GM12891 (cell line): ENCODE measurements around the gene SLC43A1.

Source experiments
- PAX5 ChIP-seq: IDR thresholded peaks from 2 replicates; pipeline ENCODE4 v1.6.1; 2011; ENCODE audit warnings: low read length, moderate library complexity, mild to moderate bottlenecking; ENCODE audit not compliant: insufficient read depth, severe bottlenecking
- POLR2A ChIP-seq: IDR thresholded peaks from 2 replicates; pipeline ENCODE4 v1.6.1; 2011; ENCODE audit warnings: low read depth, low read length, control low read depth
- POLR2AphosphoS5 ChIP-seq: IDR thresholded peaks from 2 replicates; pipeline ENCODE4 v1.6.1; 2011; ENCODE audit warnings: low read depth, low read length, control low read depth
- SPI1 ChIP-seq: IDR thresholded peaks from 2 replicates; pipeline ENCODE4 v1.6.1; 2011; ENCODE audit warnings: low read depth, low read length, control low read depth
- TAF1 ChIP-seq: IDR thresholded peaks from 2 replicates; pipeline ENCODE4 v1.6.1; 2011; ENCODE audit warnings: low read depth, low read length, control low read depth

DNA sequence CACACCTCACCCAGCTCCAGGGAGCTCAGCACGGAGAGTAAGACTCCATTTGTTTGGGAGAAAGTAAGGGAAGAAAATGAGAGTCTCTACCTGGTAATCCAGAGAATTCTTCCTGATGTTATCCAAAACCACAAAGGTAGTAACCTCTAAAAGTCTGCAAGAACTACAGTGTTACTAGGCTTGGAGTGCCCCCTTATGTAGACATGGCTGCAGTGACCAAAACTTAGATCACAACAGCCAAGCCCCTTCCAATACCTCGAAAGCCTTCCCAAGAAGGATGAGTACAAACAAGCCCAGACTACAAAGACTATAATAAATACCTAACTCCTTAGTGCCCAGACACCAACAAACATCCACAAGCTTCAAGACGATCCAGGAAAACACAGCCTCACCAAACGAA, 47.1 kb upstream of the SLC43A1 start:
- TF ChIP-seq POLR2A (no peak), POLR2AphosphoS5 (no peak), TAF1 (no peak), SPI1 (no peak), PAX5 (no peak)
